K562 (cell line): ENCODE data around the gene ABCD4. TPM values are rescaled to one million over a fixed set of nuclear protein-coding genes. Genes with fewer than 3 reads are reported as not detected.

Experiments
- ATAC-seq: fragments of 200-7000 bp; cut with Tn5 transposase; 3 replicates; pipeline ENCODE4 v1.9.1; 2020; ENCODE audit warnings: moderate library complexity
- BruUV-seq: library from RNA; stranded (reverse); fragments of 400-500 nt; replicated peaks from 2 replicates; lab custom pipeline; 2021; lab: Mats Ljungman, UMichigan
- CTCF ChIA-PET: fragments of 300-600 bp; formaldehyde crosslinking; extraction: SDS; loops from one replicate; lab custom pipeline; 2021; ENCODE audit warnings: low intra/inter-chr PET ratio; lab: Yijun Ruan, JAX
- POLR2A ChIA-PET: fragments of 300-600, 350-650 bp; sonication (Branson Sonifier 250); formaldehyde crosslinking; extraction: SDS; loops from one replicate; lab custom pipeline; 2021; ENCODE audit warnings: antibody characterized with exemption, inconsistent platforms; lab: Yijun Ruan, JAX
- DNase-seq, 4 experiments: peaks; one replicate each; pipeline versions ENCODE4 v3.0.0 to v3.0.0-alpha.2; 2011 to 2018; ENCODE audit warnings: low spot score in 3 of 4, mixed read lengths in 3 of 4; ENCODE audit errors: extremely low read depth in 1 of 4
- FAIRE-seq: peaks from 2 replicates; lab custom pipeline; 2011; peaks lifted over from hg19 to GRCh38; lab: Jason Lieb, UNC
- H2AFZ ChIP-seq: 2 replicates; pipeline ENCODE4 v1.6.0; 2011; ENCODE audit warnings: low read depth, low read length, control low read depth, inconsistent platforms
- H3K27ac ChIP-seq: fragments of 200-600 bp; 3 replicates; pipeline ENCODE4 v1.8.0; 2011; ENCODE audit warnings: low read depth, mild to moderate bottlenecking, control low read depth, inconsistent platforms, low read length, moderate library complexity, mixed read lengths; ENCODE audit errors: extremely low read depth
- H3K27me3 ChIP-seq, 2 experiments: fragments of 300-600 bp in 1 of 2; 2 replicates in 1 of 2; 3 replicates in 1 of 2; pipeline versions ENCODE4 v1.6.0 to v1.8.0; 2011; ENCODE audit warnings: inconsistent platforms in 2 of 2, low read length in 2 of 2, mild to moderate bottlenecking in 1 of 2, mixed read lengths in 1 of 2, moderate library complexity in 1 of 2; ENCODE audit not compliant: control insufficient read depth in 2 of 2, insufficient read depth in 2 of 2
- H3K36me3 ChIP-seq: fragments of 300-600 bp; 3 replicates; pipeline ENCODE4 v1.8.0; 2011; ENCODE audit warnings: mild to moderate bottlenecking, low read length, inconsistent platforms; ENCODE audit not compliant: control insufficient read depth, insufficient read depth
- H3K4me1 ChIP-seq, 2 experiments: fragments of 200-600 bp in 1 of 2; replicated peaks in 1 of 2; 2 replicates in 1 of 2; 3 replicates in 1 of 2; pipeline versions ENCODE4 v1.5.1 to v1.8.0; 2011; ENCODE audit warnings: inconsistent platforms in 2 of 2, low read length in 2 of 2, mild to moderate bottlenecking in 1 of 2, mixed read lengths in 1 of 2, moderate library complexity in 1 of 2; ENCODE audit not compliant: control insufficient read depth in 2 of 2, insufficient read depth in 2 of 2
- H3K4me2 ChIP-seq: 2 replicates; pipeline ENCODE4 v1.6.1; 2011; ENCODE audit warnings: low read length, control low read depth, inconsistent platforms, mixed read lengths; ENCODE audit not compliant: insufficient read depth
- H3K4me3 ChIP-seq: fragments of 200-600 bp; sonication (generic), shearing (Covaris generic); 2 replicates; pipeline ENCODE4 v1.5.1; 2016; ENCODE audit warnings: control low read depth, inconsistent platforms
- H3K79me2 ChIP-seq: fragments of 200-600 bp; 3 replicates; pipeline ENCODE4 v1.8.0; 2011; ENCODE audit warnings: low read length, inconsistent platforms; ENCODE audit not compliant: control insufficient read depth, insufficient read depth
- H3K9ac ChIP-seq, 2 experiments: 2 replicates each; pipeline versions ENCODE4 v1.6.0 to v1.6.1; 2011; ENCODE audit warnings: low read depth in 2 of 2, low read length in 2 of 2, control low read depth in 1 of 2, inconsistent platforms in 1 of 2, mild to moderate bottlenecking in 1 of 2, mixed read lengths in 1 of 2; ENCODE audit not compliant: insufficient read depth in 1 of 2
- H3K9me1 ChIP-seq: one replicate; pipeline ENCODE4 v1.6.0; 2011; ENCODE audit warnings: inconsistent platforms, mild to moderate bottlenecking, low read length, moderate library complexity; ENCODE audit not compliant: control insufficient read depth, insufficient read depth
- H3K9me3 ChIP-seq: replicated peaks from 2 replicates; pipeline ENCODE4 v1.5.1; 2011; ENCODE audit warnings: low read depth, low read length, inconsistent platforms; ENCODE audit not compliant: control insufficient read depth, insufficient read depth
- H4K20me1 ChIP-seq: replicated peaks from 2 replicates; pipeline ENCODE4 v1.6.1; 2011; ENCODE audit warnings: low read length, inconsistent platforms, mixed read lengths; ENCODE audit not compliant: control insufficient read depth, insufficient read depth
- ETV5 ChIP-seq: sonication (generic); formaldehyde crosslinking; IDR thresholded peaks from 2 replicates; pipeline ENCODE4 v1.4.0; 2020; ENCODE audit warnings: low read depth, mild to moderate bottlenecking, missing genetic modification reagents
- MCM3 ChIP-seq: fragments of 450-650 bp; IDR thresholded peaks from 2 replicates; pipeline ENCODE4 v1.6.1; 2016
- PBX2 ChIP-seq, 2 experiments: IDR thresholded peaks in 1 of 2; conservative IDR thresholded peaks in 1 of 2; 2 replicates each; pipeline ENCODE4 v1.6.1; 2016; ENCODE audit warnings: low read depth in 2 of 2, mild to moderate bottlenecking in 1 of 2, missing compliant biosample characterization in 1 of 2, missing genetic modification characterization in 1 of 2, moderate library complexity in 1 of 2
- RUNX1 ChIP-seq: sonication (generic); IDR thresholded peaks from 2 replicates; pipeline ENCODE4 v1.6.1; 2016; ENCODE audit warnings: antibody characterized with exemption, low read depth
- YY1 ChIP-seq, 3 experiments: IDR thresholded peaks; 2 replicates each; pipeline ENCODE4 v1.6.1; 2011; ENCODE audit warnings: low read length in 2 of 3, mild to moderate bottlenecking in 2 of 3, moderate library complexity in 2 of 3, borderline replicate concordance in 1 of 3, control low read depth in 1 of 3, low read depth in 1 of 3; ENCODE audit not compliant: insufficient read depth in 3 of 3, insufficient replicate concordance in 2 of 3, control insufficient read depth in 1 of 3, insufficient read length in 1 of 3; ENCODE audit errors: extremely low read depth in 1 of 3
- ZC3H4 ChIP-seq: sonication (generic); formaldehyde crosslinking; IDR thresholded peaks from 2 replicates; pipeline ENCODE4 v1.9.0; 2021; ENCODE audit warnings: missing genetic modification reagents, borderline replicate concordance
- ZNF280B ChIP-seq: fragments of 250-450 bp; sonication (Bioruptor Pico); IDR thresholded peaks from 2 replicates; pipeline ENCODE4 v1.5.1; 2021; ENCODE audit warnings: mild to moderate bottlenecking
- WGBS: fragments of 100-300 bp; shearing (Covaris generic); methylation state at CpG from one replicate; pipeline ENCODE4 v1.1.6; 2016; ENCODE audit warnings: low coverage, mixed read lengths; ENCODE audit not compliant: insufficient coverage; ENCODE audit errors: missing lambda C conversion rate; 5-methylcytosine and 5-hydroxymethylcytosine counted together
- in situ Hi-C: fragments of 300-500 bp; cut with MboI; formaldehyde crosslinking; loops from 4 replicates; pipeline ENCODE4 v1.15.0; 2018; ENCODE audit warnings: inconsistent platforms, mixed read lengths
- intact Hi-C: fragments of 100-400 bp; cut with micrococcal nuclease; formaldehyde crosslinking; loops from 2 replicates; pipeline ENCODE4 v1.14.2; 2022
- polyA plus RNA-seq, 8 experiments: library from polyadenylated mRNA; depleted of rRNA in 4 of 8; stranded (reverse) in 5 of 8; unstranded in 3 of 8; fragments of >200 nt; fragmentation: Nextera tagmentation in 2 of 8; fragmentation: Illumina TruSeq in 1 of 8; extraction: Ambion mirVana in 2 of 8; extraction: Trizol in 1 of 8; gene quantifications; 2 replicates each; pipeline versions ENCODE4 v1.2.1 to v1.2.3, GENCODE V29; 2011 to 2014; ENCODE audit warnings: inconsistent platforms in 1 of 8, missing spikeins in 1 of 8
- total RNA-seq, 7 experiments: library from RNA; depleted of rRNA in 6 of 7; stranded (reverse); fragments of >200 nt in 6 of 7; fragmentation: Illumina TruSeq in 2 of 7; extraction: Trizol in 2 of 7; gene quantifications; 2 replicates each; pipeline versions ENCODE4 v1.2.1 to v1.2.3, GENCODE V29; 2011 to 2021; ENCODE audit warnings: low replicate concordance in 1 of 7

Gene ABCD4
- total and polyA plus RNA-seq, 9 of the 15 experiments (the other 6 are each of a cell fraction or from before 2014, with no cell fraction given), result 3.5 to 17.2 (median 12.4) TPM

- 75% methylated on average over 2 of the region's 2 CpGs for WGBS
Observed at GRCh38 chr14:74281069-74281468, 21.7 kb downstream of the ABCD4 start.

More at GRCh38 chr14:74281069-74281468, 21.7 kb downstream of the ABCD4 start:
- Histone ChIP-seq H3K4me2 (no peak overlapping the region), H2AFZ (no peak overlapping the region), H3K9ac (no peak overlapping the region), H3K4me1 (no peaks in the 10 kb centered on the region), H3K9me3 (no peaks in the 10 kb centered on the region), H3K27ac (no peak overlapping the region), H4K20me1 (no peaks in the 10 kb centered on the region), H3K4me3 (no peak overlapping the region), H3K36me3 (peaks cover 5% of the 10 kb centered on the region; the same call in 1 of the 3 replicates), H3K27me3 (no peaks in the 10 kb centered on the region), H3K9me1 (no peaks in the 10 kb centered on the region), H3K79me2 (no peaks in the 10 kb centered on the region)
- DNase-seq, result no peak
- ATAC-seq, result no peak
- POLR2A ChIA-PET, result interaction anchor here (0.5 to 1.2 kb wide), 3 partner anchors 9 to 199 kb away, joined by 3 to 6 read pairs (median 3); partner anchors contain the start of gene ABCD4
- no TSS peak for BruUV-seq
- TF ChIP-seq ZC3H4 (CRISPR knock-in tag) (no peak), ZNF280B (no peak), MCM3 (no peak), ETV5 (no peak), RUNX1 (no peak), YY1 (IDR thresholded peaks at IDR 0.05; ENCODE audit: borderline replicate concordance in 1 of 3, control insufficient read depth in 1 of 3, extremely low read depth in 1 of 3, insufficient read depth in 3 of 3, insufficient read length in 1 of 3, insufficient replicate concordance in 2 of 3, low read depth in 1 of 3, low read length in 2 of 3) (no peak), PBX2 (CRISPR knock-in tag; IDR thresholded peaks at IDR 0.05; ENCODE audit: low read depth) (no peak), PBX2 (tag; conservative IDR thresholded peaks at IDR 0.05; ENCODE audit: low read depth) (no peak)
- no peak for FAIRE-seq
- CTCF ChIA-PET, result no interaction called here
- in situ Hi-C loops, result no loop called here
- intact Hi-C loops, result no loop called here
